Sigmoid colon (tissue), 4 donors: ENCODE measurements around the gene CRTC1.

Source experiments
- CTCF ChIP-seq, 4 experiments: fragments of 450-650 bp in 3 of 4; fragments of 200-600 bp in 1 of 4; IDR thresholded peaks; one replicate each; pipeline ENCODE4 v1.5.1; 2016 to 2019; ENCODE audit warnings: antibody characterized with exemption in 4 of 4, mild to moderate bottlenecking in 3 of 4, moderate library complexity in 2 of 4
- EP300 ChIP-seq, 4 donors: sonication (generic); formaldehyde crosslinking; IDR thresholded peaks; one replicate each; pipeline ENCODE4 v1.6.1; 2017; ENCODE audit warnings: antibody characterized with exemption in 4 of 4

DNA sequence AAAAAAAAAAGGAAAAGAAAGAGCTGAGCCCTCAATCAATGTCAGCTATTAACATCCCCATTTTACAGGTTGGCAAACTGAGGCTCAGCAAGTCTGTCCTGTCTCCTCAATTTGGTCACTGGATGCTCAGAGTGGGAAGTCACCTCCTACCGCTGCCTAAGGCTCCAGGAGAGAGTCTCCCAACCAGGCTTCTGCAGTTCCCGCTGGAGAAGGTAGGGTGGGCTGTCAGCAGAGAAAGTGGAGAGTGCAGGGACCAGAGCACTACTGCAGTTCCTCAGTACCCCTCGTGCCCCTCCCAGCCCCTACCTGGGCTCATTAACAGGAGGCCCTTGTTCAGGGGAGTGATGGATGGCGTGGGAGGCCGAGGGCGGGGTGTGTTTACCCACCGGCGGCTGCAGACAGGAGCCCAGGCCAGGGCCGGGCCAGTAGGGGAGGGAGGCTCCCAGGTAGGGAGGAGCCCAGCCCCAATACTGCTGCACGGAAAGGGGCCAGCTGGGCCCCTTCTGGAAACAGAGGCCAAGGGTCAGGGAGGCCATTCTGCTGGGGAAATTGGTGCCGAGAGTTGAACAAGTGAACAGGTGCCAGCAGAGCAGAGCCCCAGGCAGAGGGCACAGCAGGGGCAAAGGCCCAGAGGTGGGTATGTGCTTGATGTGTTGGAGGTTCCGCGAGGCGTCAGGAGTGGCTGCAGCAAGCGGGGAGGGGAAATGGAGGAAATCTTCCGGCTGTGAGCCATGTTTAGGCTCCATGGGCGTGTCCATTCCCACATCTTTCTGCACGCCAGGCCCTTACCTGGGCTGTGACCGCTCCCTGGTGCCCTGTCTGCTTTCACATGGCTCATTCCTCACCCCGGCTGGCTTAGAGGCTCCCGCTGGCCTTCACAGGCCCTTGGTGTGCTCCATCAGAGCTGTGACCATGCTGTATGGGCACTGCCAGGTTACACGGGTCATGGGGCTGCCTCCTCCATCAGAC, 115.2 kb downstream of the CRTC1 start:
- no peak for TF ChIP-seq CTCF (IDR thresholded peaks at IDR 0.05)
- TF ChIP-seq EP300 (IDR thresholded peaks at IDR 0.05) = no peak
